ENCODE results near the gene TRERF1.

The TRERF1 gene

DNA sequence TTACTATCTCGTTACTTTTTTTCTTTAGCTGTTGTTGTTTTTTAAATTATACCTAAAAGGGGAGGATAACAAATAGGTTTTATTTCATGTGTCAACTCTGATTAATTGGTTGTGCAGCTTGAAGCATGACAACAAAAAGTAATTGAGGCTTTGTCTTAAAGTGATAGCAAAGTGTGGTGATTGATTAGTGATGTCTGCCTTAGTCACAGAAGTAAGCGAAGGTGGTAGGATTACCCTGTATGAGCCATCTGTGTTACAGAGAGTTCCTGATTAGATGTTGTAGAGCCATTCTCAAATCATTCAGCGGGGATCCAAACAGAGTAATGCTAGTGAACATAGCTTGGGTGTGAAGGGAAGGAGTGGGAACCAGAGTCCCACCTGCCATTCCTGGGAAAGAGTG is 219.7 kb downstream of the TRERF1 start:
- no peak overlapping the region for H3K4me3 Mint-ChIP-seq
- H3K36me3 Mint-ChIP-seq = peaks cover 87% of the 10 kb centered on the region
- peaks cover 9% of the 10 kb centered on the region for H3K4me1 Mint-ChIP-seq
- H3K9me3 Mint-ChIP-seq = no peaks in the 10 kb centered on the region
- no peak for ATAC-seq
- DNase-seq (ENCODE audit: low spot score in 2 of 2) = no peak
- peak overlapping the region; percentile 76 for H3K27ac Mint-ChIP-seq

DNA sequence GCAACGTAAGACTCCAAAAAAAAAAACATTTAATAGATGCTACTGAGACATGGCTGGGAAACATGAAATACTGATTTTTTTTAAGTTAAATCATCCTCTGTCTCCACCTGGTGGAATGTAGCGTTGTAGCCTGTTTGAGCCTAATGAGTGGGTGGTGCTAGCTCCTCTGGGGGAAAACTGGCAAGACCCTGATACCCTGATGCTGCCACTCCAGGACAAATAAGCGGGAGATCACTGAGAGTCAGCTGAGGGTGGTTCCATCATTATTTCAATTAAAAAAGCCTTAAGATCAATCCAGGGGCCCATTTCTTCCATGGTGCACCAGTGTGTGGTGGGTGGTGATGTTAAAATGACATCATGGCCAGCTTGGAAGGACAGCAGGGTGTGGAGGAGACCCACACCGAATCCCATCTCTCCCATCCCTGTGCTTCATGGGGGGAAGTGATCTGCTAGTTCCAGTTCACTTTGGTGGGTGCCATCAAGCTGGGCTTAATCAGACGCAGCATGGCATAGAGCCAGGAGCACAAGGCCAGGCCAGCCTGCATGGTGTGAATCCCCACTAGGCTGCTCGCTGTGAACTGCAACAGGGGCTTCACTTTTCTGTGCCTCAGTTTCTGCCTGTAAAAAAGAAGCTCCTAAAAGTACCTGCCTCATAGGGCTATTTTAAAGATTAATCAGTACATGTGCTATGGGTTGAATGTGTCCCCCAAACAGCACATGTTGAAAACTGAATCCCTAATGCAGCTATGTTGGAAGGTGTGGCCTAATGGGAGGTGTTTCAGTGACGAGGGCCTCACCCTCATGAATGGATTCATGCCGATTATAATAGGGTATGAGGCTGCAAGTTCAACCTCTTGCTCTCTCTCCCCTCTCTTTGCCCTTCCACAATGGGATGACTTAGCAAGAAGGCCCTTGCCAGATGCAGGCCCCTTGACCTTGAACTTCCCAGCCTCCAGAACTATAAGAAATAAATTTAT is 221.1 kb downstream of the TRERF1 start:
- no peak overlapping the region for H3K4me3 Mint-ChIP-seq
- peak overlapping the region; percentile 8 for H3K27ac Mint-ChIP-seq

DNA sequence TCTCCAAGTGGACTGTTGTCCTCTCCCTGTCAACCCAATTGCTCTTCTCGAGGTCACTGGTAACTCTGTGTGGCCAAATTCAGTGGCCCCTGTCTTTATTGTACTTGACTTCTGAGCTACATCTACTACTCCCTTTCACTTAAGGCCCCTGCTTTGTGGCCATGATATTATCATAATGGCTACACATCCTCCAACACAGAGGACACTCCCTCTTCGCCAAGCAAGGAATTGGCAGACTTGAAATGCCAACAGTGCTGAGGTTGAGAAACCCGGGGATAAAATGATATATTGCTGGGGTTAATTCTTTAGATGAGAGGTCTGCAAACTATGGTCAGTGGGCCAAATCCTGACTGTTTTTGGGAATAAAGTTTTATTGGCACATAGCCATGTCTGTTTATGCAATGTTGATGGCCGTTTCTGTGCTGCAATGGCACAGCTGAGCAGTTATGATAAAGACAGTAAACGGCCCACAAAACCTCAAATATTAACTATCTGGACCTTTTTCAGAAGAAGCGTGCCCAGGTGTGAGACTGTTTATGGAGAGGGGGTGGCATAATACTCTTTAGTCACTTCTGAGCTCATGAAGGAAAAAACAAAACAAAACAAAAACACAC is 222.1 kb downstream of the TRERF1 start:
- Mint-ChIP-seq H3K36me3 (peaks cover 63% of the 10 kb centered on the region), H3K27ac (peak overlapping the region; percentile 81), H3K4me3 (no peak overlapping the region), H3K9me3 (no peaks in the 10 kb centered on the region), H3K4me1 (peaks cover 3% of the 10 kb centered on the region)
- ATAC-seq (no peak), DNase-seq (ENCODE audit: low spot score in 2 of 2) (no peak)

More for the DNA sequence above, 221.1 kb downstream of the TRERF1 start:
- ATAC-seq (no peak), DNase-seq (ENCODE audit: low spot score in 2 of 2) (no peak)
- peaks cover 73% of the 10 kb centered on the region for H3K36me3 Mint-ChIP-seq
- no peaks in the 10 kb centered on the region for H3K4me1 Mint-ChIP-seq
- no peaks in the 10 kb centered on the region for H3K9me3 Mint-ChIP-seq

DNA sequence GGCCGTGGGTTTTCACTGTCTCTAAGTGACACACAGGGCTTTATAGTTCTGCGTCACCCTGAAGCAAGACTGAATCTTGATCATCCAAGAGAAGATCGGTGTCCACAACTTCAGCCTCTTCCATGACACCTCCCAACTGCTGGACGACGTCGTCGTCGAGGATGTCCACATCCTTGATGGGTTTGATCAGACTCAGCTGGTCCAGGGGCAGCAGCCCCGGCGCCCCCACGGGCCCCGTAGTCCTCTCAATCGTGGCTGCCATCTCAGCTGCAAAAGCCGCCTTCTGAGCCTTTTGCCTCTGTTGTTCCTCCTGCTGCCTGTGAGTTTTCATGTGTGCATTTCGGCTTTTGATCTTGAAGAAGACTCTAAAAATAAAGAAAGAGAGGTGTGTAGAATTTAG is 223.4 kb downstream of the TRERF1 start:
- H3K36me3 Mint-ChIP-seq = peaks cover 51% of the 10 kb centered on the region
- peaks cover 7% of the 10 kb centered on the region for H3K4me1 Mint-ChIP-seq
- ATAC-seq (no peak), DNase-seq (ENCODE audit: low spot score in 2 of 2) (no peak)
- H3K9me3 Mint-ChIP-seq = no peaks in the 10 kb centered on the region
- H3K4me3 Mint-ChIP-seq = no peak overlapping the region
- peak overlapping the region; percentile 81 for H3K27ac Mint-ChIP-seq

DNA sequence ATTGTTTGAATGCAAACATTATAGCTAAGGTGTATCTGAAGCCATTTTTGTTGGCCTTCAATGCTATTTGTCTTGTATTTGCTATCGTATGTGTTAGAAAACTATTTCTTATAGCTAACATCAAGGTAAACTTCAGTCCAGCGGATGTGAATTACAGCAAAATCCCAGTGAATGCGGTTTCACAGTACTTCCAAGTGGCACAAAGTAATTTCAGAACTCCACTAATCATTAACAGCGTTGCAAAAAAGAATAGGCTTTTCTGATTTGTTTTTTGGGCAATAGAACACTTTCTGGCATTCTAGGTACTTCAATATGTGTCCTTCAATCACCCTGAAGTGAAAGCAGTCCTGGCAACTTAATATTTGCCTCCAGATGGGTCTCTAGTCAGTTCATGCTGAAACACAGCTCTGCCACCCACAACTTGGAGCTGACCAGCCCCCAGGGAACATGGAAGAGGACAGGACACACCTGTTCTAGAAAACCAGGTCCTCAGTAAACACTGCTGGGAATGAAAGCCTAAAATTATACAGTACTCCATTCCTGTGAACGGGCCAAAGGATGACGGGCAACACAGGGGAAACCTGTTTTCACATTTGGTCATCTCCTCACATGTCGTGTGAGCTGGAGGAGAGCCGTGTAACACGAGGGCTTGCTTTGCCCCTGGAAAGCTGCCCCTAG is 224.4 kb downstream of the TRERF1 start:
- no peak for ATAC-seq
- no peak for DNase-seq (ENCODE audit: low spot score in 2 of 2)

DNA sequence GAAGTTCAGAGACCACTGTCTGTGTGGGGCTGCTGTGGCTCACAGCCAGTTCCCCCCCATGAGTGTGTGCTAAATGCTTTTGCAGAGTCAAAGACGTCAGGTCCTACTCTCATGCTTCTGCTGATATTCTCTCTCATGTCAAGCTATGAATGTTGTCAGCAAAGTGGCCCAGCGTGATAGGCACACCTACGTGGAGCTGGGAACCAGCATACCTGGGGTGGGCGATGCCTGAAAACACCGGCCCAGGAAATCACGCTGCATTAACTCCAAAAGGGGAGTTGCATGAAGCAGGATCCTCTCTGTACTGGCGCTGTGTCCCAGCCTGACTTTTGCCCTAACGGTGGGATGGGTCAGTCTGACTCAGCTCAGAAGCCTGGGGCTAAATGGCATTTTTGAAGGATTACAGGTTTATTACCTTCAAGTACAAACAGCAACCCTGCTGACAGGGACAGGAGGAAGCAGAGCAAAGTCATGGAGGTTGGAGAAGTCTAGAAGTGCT is 225.0 kb downstream of the TRERF1 start:
- H3K4me3 Mint-ChIP-seq = no peak overlapping the region
- H3K9me3 Mint-ChIP-seq = no peaks in the 10 kb centered on the region
- ATAC-seq (no peak), DNase-seq (ENCODE audit: low spot score in 2 of 2) (no peak)
- H3K4me1 Mint-ChIP-seq = peaks cover 7% of the 10 kb centered on the region
- H3K36me3 Mint-ChIP-seq = peaks cover 38% of the 10 kb centered on the region
- no peak overlapping the region for H3K27ac Mint-ChIP-seq

More for the DNA sequence above, 224.4 kb downstream of the TRERF1 start:
- no peak overlapping the region for H3K27ac Mint-ChIP-seq
- H3K9me3 Mint-ChIP-seq = no peaks in the 10 kb centered on the region
- H3K4me3 Mint-ChIP-seq = no peak overlapping the region
- peaks cover 44% of the 10 kb centered on the region for H3K36me3 Mint-ChIP-seq
- peaks cover 7% of the 10 kb centered on the region for H3K4me1 Mint-ChIP-seq

DNA sequence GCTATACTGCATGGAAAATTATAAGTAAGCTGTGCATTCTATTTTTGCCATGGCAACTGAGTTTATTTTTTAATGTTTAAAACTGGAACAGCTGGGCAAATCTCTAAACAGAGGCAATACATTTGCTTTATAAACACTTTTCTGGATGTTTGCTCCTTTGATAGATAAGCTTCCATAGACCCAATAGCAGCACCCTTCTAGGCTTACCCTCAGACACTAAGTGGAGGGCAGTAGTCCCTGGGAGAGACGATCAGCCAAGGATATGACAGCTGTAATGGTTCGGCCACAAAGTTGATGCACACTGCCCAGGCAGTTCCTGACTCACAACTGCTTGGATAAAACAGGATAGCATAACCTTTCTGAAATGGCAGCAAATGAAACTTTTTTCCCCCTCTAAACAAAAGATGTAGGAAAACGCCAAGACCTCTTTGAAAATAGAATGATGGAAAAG is 225.5 kb downstream of the TRERF1 start:
- DNase-seq (ENCODE audit: low spot score in 2 of 2) (no peak), ATAC-seq (no peak)
- Mint-ChIP-seq H3K27ac (no peak overlapping the region), H3K4me3 (no peak overlapping the region), H3K36me3 (peaks cover 35% of the 10 kb centered on the region), H3K9me3 (no peaks in the 10 kb centered on the region), H3K4me1 (peaks cover 8% of the 10 kb centered on the region)

DNA sequence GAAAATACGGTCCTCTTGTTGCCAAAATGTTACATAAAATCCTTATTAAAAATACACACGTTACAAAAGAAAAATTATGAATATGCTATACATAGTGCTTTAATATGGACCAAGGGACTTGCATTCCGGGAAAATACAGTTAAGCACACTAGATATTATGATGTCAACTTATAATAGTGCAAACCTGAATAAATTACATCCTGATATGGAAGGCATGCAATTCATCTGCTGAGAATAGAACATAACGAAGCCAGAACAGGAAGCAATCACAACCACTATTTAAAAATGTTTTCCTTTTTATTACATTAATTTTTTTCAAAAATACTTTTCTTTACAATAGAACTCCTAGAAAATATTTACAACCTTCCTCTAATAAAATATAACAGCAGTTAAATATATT is 226.3 kb downstream of the TRERF1 start:
- Mint-ChIP-seq H3K27ac (no peak overlapping the region), H3K4me3 (no peak overlapping the region), H3K4me1 (peaks cover 13% of the 10 kb centered on the region)

DNA sequence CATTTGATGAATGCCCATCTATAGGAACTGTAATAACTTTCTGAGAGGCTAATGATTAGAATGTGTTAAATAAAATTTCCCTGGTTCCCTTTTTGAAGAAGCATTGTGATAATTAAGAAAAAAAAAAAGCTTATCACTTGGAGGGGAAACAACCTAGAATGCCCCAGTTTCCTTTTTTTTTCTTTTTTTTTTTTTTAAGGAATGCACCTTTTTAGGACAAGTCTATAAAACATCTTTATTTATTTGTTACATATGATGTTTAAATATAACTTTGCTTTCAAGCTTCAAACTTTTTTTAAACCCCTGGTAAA is 226.7 kb downstream of the TRERF1 start:
- peak overlapping the region; percentile 86 for H3K27ac Mint-ChIP-seq
- H3K4me1 Mint-ChIP-seq = peaks cover 13% of the 10 kb centered on the region
- ATAC-seq (no peak), DNase-seq (ENCODE audit: low spot score in 2 of 2) (no peak)
- H3K4me3 Mint-ChIP-seq = peak overlapping the region; percentile 42
- peaks cover 29% of the 10 kb centered on the region for H3K36me3 Mint-ChIP-seq
- H3K9me3 Mint-ChIP-seq = no peaks in the 10 kb centered on the region

More for the DNA sequence above, 226.3 kb downstream of the TRERF1 start:
- ATAC-seq (no peak), DNase-seq (ENCODE audit: low spot score in 2 of 2) (no peak)
- H3K9me3 Mint-ChIP-seq = no peaks in the 10 kb centered on the region
- peaks cover 34% of the 10 kb centered on the region for H3K36me3 Mint-ChIP-seq

DNA sequence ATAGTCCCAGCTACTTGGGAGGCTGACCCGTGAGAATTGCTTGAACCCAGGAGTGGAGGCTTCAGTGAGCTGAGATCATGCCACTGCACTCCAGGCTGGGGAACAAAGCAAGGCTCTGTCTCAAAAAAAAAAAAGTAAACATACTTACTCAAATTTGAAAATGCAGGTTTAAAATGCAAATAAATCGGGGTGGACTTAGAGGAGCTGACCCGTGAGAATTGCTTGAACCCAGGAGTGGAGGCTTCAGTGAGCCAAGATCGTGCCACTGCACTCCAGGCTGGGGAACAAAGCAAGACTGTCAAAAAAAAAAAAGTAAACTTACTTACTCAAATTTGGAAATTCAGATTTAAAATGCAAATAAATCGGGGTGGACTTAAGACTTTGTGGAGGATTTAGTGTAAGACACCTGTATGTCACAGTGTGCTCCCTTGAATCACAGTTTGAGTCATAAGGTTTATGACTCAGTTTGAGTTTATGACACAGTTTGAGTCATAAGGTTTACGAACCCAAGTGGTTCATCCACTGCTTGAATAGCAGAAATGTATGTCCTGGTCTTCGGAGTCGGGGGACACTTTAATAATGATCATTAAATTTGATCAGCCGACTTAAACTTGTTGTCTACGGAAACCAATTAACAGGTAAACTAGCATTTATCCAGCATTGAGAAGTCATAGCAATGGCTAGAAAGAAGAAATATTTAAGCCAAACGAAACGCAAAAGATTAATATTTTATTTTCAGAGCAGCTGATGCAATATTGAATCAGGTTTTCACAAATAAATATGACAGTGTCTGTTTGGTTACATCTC is 227.3 kb downstream of the TRERF1 start:
- ATAC-seq (peak; percentile 100), DNase-seq (ENCODE audit: low spot score in 2 of 2) (no peak)
- Mint-ChIP-seq H3K4me3 (peak overlapping the region; percentile 42), H3K36me3 (peaks cover 24% of the 10 kb centered on the region), H3K27ac (peak overlapping the region; percentile 86), H3K4me1 (peaks cover 13% of the 10 kb centered on the region), H3K9me3 (no peaks in the 10 kb centered on the region)

DNA sequence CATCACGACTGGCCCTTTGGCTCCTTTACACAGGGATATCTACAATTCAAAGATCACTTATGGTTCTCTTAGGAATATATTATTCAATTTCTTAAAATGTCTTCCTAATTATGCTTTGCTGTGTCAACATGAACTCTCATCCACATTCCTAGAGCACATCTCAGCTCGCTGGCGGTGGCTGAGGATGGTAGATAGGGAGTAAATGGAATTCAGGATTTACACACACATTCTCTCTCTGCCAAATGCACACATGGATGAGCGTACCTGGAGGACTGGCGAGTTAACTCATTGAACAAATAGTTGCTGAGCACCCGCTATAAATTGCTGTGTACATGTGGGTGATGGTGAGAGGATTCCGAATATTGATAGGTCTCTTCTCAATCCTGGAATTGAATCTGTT is 229.3 kb downstream of the TRERF1 start:
- no peak overlapping the region for H3K4me3 Mint-ChIP-seq

DNA sequence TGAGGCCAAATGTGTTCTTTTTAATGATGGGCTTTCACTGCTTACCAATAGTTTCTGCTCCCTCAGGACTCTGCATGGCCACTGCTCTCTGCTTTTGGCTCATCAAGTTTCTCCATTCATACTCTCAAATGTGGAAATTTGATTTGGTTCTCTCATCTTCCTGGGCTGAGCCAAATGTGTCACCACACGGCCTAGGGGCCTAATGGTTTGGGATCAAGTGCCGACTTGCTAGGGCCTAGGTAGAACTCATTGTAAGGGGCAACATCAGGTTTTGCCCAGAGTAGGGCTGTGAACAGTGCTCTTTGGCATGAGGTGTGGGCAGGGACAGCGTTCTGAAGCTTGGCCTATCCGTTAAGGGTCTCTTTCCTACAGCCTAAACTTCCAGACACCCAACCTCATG is 230.2 kb downstream of the TRERF1 start:
- H3K36me3 Mint-ChIP-seq = peaks cover 6% of the 10 kb centered on the region
- DNase-seq (ENCODE audit: low spot score in 2 of 2) = no peak
- no peaks in the 10 kb centered on the region for H3K9me3 Mint-ChIP-seq
- peak overlapping the region; percentile 41 for H3K27ac Mint-ChIP-seq
- H3K4me3 Mint-ChIP-seq = no peak overlapping the region
- H3K4me1 Mint-ChIP-seq = peaks cover 21% of the 10 kb centered on the region
- no peak for ATAC-seq

More for the DNA sequence above, 229.3 kb downstream of the TRERF1 start:
- DNase-seq (ENCODE audit: low spot score in 2 of 2) (no peak), ATAC-seq (no peak)
- Mint-ChIP-seq H3K36me3 (peaks cover 9% of the 10 kb centered on the region), H3K4me1 (peaks cover 18% of the 10 kb centered on the region), H3K9me3 (no peaks in the 10 kb centered on the region), H3K27ac (no peak overlapping the region)

DNA sequence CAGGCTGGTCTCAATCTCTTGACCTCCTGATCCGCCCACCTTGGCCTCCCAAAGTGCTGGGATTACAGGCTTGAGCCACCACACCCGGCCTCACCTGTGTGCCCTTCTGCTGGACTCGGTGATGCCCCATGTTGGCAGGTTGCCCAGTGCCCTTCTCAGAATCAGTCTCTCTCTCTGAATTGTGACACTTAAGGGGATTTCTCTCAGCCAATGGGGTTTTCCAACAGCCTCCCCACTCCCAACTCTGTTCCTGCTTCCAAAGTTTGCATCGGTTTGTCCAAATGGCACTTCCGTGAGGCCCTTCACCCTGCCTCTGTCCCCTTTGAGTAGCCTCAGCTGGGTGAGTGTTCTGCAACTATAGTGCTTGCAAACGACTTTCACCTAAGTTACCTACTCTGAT is 230.9 kb downstream of the TRERF1 start:
- Mint-ChIP-seq H3K9me3 (no peaks in the 10 kb centered on the region), H3K36me3 (peaks cover 6% of the 10 kb centered on the region), H3K4me1 (peaks cover 28% of the 10 kb centered on the region), H3K4me3 (no peak overlapping the region), H3K27ac (no peak overlapping the region)
- DNase-seq (ENCODE audit: low spot score in 2 of 2) = no peak
- ATAC-seq = no peak

DNA sequence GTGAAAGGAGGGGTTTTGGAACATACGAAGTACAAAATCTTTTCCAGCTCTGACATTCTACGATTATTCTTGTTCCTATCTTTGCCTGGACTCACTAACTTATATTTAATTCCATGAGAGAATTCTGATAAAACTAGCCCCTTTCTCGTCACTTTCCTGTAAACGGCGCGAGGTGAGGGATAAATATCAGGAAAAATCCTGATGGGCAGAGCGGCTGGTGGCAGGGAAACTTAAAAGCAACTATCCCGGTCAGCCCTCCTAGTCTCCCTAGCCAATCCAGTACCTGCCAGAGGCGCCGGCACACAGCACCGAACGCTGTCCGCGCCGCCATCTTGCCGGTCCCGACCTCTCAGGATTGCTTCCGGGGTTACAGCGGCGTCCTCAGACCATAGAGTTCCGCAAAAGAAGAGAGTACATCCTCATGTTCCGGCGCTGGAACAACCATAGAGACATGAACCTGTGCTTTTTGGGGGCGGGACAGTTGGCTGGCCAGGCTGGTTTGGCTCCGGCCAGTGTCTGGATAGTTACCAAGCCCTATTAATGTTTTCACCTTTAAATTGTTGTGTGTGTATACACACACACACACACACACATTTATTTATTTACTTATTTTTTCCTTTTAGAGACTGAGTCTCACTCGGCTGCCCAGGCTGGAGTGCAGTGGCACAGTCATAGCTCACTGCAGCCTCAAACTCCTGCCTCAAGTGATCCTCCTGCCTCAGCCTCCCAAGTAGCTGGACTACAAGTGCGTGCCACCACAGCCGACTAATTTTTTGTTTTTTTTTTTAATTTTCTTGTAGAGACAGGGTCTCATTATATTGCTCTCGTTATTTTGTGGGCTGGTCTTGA is 234.0 kb downstream of the TRERF1 start, which contains the start of gene MRPS10:
MRPS10 (minus strand) TSS at position 343 of the 849 bp plus-strand sequence; CDS start at position 331, 12 bp downstream.
- Mint-ChIP-seq H3K27ac (peak within 1 kb of the TSS; percentile 98), H3K36me3 (peaks cover 29% of the 10 kb centered on the region), H3K4me3 (peak within 1 kb of the TSS; percentile 97), H3K4me1 (peaks cover 26% of the 10 kb centered on the region), H3K9me3 (no peaks in the 10 kb centered on the region)
- ATAC-seq (peak; percentile 100), DNase-seq (ENCODE audit: low spot score in 2 of 2) (peak; percentile 75 to 90)
